Sigmoid colon (tissue), 4 donors: ENCODE data around the gene ACOXL.

ENCODE experiments used
- EP300 ChIP-seq, 4 donors: sonication (generic); formaldehyde crosslinking; IDR thresholded peaks; one replicate each; pipeline ENCODE4 v1.6.1; 2017; ENCODE audit warnings: antibody characterized with exemption in 4 of 4
- POLR2A ChIP-seq, 2 donors: fragments of 450-650 bp; IDR thresholded peaks; one replicate each; pipeline ENCODE4 v1.6.1; 2016; ENCODE audit warnings: antibody characterized with exemption in 2 of 2, mild to moderate bottlenecking in 2 of 2, moderate library complexity in 2 of 2
- POLR2AphosphoS5 ChIP-seq, 4 donors: sonication (generic); formaldehyde crosslinking; IDR thresholded peaks; one replicate each; pipeline ENCODE4 v1.6.1; 2017; ENCODE audit warnings: antibody characterized with exemption in 4 of 4
- TF ChIP-seq, protein P1 (sequence below), 4 experiments: fragments of 450-650 bp in 3 of 4; fragments of 200-600 bp in 1 of 4; IDR thresholded peaks; one replicate each; pipeline ENCODE4 v1.5.1; 2016 to 2019; ENCODE audit warnings: antibody characterized with exemption in 4 of 4, mild to moderate bottlenecking in 3 of 4, moderate library complexity in 2 of 4

DNA sequence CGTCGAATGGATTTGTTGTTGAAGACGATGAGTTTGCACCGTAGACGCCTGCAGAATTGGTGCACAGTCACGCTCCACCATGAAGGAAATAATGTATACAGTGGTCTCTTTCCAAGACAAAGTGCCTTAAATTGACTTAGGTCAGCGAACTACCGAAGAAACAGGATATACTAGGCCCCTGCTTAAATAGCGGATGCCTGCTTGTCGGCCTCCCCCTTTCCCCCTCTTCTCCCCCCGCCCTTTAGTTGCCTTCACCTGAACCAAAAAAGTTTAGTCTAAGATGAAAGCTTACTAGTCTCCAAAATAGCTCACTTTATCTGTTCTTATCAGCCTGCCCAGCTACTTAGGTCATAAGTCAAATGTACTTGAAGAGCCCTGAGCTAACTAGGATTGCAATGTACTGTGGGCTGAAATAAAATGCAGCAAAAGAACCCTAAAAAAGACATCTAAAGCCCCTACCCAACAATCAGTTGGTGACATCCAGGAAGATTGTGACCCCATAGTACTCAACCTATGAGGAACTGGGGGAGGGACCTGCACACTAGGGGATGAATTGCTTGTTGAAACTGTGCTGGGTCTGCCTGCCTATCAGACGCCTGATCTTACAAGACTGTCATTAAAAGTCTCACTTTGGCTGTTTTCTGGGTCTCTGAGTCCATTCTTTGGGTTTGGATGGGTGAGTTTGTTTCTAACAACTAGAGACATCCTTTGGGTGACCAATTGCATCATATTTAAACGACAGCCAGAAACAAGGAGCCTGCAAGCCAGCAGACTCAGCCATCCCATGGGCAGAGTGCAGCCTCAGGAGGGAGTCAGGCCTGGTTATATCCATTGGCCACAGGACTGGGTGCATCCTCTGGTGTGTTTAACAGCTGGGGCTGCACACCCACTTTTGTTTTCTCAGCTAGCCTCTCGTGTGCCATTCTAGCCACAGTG is 14.5 kb downstream of the ACOXL start:
- TF ChIP-seq, protein P1, sequence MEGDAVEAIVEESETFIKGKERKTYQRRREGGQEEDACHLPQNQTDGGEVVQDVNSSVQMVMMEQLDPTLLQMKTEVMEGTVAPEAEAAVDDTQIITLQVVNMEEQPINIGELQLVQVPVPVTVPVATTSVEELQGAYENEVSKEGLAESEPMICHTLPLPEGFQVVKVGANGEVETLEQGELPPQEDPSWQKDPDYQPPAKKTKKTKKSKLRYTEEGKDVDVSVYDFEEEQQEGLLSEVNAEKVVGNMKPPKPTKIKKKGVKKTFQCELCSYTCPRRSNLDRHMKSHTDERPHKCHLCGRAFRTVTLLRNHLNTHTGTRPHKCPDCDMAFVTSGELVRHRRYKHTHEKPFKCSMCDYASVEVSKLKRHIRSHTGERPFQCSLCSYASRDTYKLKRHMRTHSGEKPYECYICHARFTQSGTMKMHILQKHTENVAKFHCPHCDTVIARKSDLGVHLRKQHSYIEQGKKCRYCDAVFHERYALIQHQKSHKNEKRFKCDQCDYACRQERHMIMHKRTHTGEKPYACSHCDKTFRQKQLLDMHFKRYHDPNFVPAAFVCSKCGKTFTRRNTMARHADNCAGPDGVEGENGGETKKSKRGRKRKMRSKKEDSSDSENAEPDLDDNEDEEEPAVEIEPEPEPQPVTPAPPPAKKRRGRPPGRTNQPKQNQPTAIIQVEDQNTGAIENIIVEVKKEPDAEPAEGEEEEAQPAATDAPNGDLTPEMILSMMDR (IDR thresholded peaks at IDR 0.05) = no peak
- TF ChIP-seq POLR2A (IDR thresholded peaks at IDR 0.05) = no peak
- no peak for TF ChIP-seq POLR2AphosphoS5 (IDR thresholded peaks at IDR 0.05)
- TF ChIP-seq EP300 (IDR thresholded peaks at IDR 0.05) = no peak
